ENCODE results near the gene RNPEPL1.

- TF ChIP-seq ZNF302 (tag by site-specific recombination; IDR thresholded peaks at IDR 0.05; ENCODE audit: low read depth): no peak
- TF ChIP-seq ZNF544 (tag by site-specific recombination; IDR thresholded peaks at IDR 0.05): no peak
Measured at GRCh38 chr2:240565333-240566202, 2.7 kb upstream of the RNPEPL1 start.
